T follicular helper cell (primary cell): ENCODE results near the gene AOC2.
"Not testable (repeated sequence)": the region's sequence is repeated elsewhere in the genome, so short reads cannot be mapped to it uniquely, and the experiment has no call there.

Experiments used
- DNase-seq: peaks from one replicate; pipeline ENCODE4 v3.0.0-alpha.2; 2020; ENCODE audit warnings: low read depth

Gene AOC2

DNA sequence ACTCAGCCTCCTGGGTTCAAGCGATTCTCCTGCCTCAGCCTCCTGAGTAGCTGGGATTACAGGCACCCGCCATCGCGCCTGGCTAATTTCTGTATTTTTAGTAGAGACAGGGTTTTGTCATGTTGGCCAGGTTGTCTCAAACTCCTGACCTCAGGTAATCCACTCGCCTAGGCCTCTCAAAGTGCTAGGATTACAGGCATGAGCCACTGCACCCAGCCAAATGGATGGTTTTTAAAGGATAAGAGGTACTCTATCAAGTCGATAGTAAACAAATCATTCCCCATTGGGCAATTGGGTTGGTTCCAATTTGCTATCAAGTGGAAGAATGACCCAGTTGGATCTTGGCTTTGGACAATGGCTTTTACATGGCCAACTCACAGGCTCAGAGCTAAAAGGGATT lies 37.3 kb downstream of the AOC2 start:
- DNase-seq, result not testable (repeated sequence)

DNA sequence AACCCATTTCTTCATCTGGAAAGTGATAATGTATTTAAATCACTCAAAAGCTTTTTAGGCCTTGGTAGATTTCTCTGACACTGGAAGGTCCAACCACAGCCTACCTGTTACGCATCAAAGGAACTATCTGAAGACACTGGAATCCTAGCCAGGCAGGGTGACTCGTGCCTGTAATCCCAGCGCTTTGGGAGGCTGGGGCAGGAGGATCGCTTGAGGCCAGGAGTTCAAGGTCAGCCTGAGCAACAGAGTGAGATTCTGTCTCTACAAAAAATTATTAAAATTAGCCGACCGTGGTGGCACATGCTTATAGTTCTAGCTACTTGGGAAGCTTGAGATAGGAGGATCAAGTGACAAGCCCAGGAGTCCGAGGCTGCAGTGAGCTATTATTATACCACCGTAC lies 37.8 kb downstream of the AOC2 start:
- DNase-seq, result no peak

DNA sequence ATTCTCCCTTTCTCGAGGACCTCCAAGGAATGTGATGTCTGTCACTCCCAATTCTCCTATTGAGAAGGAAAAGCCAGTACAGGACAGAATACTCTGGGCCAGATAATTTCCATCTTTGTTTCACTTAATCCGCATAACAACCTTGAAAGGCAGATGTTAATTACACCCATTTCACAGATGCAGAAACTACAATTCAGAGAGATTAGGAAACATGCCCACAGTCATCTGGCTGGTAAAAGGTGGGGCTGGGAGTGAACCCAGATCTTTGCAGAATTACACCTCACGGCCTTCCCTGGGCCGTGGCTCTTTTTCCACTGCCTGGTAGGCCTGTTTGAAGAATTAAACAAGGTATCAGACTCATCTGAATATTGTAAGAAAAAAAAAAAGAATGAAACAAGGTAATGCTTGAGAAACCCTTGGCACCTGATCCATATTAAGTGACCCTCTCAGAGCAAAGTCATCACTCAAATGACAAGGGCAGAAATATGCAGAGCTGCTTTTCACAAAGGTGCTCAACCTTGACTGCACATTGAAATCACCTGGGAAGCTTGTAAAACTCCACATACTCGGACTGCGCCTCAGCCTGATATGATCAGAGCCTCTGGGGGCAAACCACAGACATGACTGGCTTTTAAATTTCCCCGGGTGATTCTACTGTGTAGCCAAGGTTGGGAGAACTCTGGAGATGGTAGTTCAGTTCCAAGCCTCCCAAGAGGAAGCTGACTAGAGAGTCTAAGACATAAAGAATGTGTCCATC lies 39.6 kb downstream of the AOC2 start:
- no peak for DNase-seq

DNA sequence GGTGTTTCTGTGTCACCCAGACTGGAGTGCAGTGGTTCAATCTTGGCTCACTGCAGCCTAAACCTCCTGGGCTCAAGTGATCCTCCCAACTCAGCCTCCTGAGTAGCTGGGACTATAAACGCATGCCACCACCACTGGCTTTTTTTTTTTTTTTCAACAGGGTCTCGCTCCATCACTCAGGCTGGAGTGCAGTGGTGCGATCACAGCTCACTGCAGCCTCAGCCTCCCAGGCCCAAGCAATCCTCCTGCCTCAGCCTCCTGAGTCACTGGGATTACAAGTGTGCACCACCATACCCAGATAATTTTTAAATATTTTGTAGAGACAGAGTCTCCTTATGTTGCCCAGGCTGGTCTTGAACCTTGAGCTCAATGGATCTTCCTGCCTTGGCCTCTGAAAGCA lies 41.4 kb downstream of the AOC2 start:
- DNase-seq, result not testable (repeated sequence)

DNA sequence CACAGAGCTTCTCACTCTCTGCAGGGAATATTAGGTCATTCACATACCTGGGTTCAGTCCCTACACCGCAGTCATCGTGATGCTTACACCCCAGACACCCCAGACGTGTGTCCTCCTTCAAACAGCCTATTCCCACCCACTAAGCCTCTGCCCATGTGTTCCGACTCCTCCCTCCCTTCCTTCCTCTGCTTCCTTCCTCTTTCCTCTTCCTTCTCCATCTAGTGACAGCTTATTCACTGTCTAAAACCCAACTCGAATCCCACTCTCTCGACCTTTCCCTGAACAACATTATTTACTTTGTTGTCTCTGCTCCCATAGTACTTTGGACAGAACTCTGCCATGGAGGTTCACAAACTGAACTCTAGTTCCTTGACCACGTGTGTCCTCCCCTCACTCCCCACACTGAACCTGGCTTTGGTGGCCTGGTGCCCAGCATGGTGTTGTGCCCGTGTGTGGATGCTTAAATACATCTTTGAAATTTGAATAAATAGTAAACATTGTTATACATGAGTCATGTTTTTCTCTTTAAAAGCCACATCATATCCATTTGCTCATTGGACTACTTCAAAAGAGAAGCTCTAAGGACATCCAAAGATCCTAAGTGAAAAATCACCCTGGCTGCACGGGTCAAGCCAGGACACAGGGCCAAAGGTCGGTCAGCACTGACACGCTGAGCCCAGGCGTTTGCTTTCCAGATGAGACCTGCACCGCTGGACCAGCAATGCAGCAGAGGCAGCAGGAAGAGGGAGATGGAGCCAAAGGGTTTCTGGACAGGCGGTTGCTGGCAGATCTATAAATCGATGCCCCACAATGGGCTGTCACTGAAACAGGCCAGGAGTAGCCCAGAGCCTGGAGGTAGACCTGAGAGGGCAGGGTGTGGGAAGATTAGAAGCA lies 42.1 kb downstream of the AOC2 start:
- no peak for DNase-seq

DNA sequence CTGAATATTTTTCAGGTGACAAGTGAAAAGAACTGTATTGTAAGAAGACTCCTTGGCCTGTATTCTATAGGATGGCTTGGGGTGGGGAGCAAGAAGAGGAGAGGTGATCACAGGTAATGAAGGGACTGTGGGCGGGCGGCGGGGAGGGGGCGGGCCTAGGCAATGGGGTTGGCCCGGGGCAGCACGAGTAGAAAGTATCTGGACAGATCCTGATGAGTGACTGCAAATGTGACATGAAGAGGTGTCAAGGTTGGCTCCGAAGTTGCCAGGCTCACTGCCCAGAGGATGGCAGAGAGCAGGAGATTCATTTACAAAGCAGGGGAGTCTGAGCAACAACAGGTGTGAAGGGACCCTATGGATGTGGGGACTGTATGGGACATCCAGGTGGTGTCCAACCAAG lies 45.4 kb downstream of the AOC2 start:
- DNase-seq, result no peak

DNA sequence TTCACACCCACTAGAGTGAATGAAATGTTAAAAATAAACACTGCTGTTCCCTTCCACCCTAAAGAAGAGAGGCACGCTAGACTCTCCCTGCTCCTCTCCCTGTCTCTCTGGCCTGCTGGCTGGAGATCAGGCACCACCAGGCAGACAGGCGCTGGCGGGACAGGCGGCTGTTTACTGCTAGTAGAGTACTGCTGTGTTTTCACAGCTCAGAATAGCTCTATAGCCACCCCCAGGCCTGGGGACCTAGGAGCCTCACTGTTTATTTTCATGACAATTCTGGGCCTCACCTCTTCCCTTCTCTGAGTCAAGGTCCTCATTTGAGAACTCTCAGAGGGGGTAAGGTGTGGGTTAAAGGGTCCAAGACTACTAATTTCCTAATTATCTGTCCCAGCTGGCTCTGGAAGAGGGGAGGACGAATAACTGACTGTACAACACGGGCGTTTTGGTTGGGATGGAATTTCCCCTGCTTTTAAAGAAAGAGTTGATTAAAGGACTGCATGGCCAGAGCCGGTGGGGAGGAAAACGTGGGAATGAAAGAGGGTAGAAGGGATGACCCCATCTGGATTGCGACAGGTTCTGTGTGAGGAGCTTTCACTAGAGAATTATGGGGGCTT lies 47.3 kb downstream of the AOC2 start:
- DNase-seq, result no peak

DNA sequence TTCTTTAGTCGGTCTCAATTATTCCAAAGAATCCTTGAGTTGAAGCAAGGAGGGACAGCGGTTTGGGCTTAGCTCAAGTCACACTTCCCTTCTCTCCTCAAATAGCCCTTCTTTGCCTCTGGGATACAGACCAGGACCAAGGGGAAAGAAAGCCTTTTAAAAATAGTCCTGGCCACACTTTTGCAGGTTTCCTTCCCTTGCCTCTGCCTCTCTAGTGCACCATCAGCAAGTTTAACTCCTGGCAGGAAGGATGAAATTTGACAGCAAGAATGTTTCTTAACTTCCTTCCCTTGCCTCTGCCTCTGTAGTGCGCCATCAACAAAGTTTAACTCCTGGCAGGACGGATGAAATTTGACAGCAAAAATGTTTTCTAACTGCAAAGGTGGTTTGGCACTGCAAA lies 49.0 kb downstream of the AOC2 start:
- no peak for DNase-seq

DNA sequence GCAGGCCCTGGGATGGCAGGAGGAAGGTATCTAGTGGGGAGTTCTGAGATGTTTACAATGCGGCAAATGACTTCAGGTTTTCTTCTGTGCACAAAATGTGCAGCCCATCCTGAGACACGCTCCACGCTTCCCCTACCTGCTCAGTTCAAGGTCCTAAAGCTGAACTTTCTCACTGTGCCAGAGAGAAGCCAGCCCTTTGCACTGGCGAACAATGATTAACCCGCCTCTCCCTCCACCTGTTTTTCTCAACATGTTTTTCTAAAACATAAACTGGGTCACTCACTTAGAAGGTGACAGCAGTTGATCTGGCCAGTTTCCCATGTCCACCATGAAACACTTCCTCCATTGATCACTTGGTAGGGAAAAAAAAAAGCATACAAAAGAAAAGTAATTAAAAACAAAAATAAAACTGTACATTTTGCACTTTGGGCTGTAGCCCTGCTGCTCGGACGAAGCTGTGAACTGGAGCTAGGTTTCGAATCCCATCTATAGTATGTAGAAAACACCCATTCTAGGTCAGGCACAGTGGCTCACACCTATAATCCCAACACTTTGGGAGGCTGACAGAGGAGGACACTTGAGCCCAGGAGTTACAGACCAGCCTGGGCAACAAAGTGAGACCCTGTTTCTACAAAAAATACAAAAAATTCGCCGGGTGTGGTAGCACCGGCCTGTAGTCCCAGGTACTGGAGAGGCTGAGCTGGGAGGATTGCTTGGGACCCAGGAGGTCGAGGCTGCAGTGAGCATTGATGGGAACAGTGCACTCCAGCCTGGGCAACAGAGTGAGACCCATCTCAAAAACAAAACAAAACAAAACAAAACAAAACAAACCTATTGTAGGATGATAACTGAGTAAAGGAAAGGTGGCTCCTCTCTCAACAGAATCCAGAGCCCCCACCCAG lies 50.2 kb downstream of the AOC2 start:
- no peak for DNase-seq

DNA sequence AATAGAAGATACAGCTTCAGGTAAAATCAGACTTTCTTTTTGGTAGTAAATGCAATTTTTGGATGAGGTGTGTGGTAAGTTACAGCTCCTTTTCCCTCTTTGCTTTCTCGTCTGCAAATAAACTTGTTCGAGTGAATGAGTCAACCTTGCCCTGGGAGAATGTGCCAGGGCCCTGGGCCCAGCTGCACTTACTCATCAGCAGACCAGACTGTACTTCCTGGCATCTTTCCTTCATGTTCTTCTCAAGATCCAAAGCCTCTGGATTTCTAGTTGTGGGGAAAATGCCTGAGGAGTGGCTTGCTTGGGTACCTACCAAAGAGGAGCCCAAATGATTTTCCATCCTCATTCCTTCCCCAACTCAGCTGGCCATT lies 50.8 kb downstream of the AOC2 start:
- no peak for DNase-seq

DNA sequence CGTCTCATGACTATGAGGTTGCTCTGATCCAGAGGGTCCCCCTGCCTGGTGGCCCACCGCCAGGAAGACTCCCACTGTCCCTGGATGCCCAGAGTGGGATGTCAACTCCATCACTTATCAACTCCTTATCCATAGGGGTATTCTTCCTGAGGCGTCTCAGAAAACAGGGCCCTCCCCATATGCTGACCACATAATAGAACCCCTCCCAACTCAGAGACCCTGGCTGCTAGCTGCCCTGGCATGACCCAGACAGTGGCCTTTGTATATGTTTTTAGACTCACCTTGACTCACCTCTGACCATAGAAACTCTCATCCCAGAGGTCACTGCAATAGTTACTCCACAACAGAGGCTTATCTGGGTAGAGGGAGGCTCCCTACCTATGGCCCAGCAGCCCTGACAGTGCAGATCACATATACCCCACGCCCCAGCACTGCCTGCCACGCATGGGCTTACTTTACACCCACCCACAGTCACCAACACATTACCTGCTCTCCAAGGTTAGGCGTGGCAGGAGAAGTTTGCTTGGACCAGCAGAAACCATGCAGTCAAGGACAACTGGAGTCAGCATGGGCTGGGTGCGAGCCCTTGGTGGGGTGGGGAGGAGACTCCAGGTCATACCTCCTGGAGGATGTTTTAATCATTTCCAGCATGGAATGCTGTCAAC lies 53.9 kb downstream of the AOC2 start:
- DNase-seq, result no peak

DNA sequence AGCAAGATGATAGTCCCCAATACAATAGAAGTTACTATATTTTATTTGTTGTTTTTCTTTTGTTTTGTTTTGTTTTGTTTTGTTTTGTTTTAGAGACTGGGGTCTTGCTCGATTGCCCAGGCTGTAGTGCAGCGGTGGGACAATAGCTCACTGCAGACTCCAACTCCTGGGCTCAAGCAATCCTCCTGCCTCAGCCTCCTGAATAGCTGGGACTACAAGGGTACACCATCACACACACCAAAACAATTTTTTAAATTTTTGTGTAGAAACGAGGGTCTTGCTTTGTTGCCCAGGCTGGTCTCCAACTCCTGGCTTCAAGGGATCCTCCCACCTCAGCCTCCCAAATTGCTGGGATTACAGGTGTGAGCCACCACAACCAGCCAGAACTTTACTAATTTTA lies 55.6 kb downstream of the AOC2 start:
- DNase-seq, result not testable (repeated sequence)
